Transverse colon (tissue), 4 donors: ENCODE measurements around the gene CENPC. TPM values are rescaled to one million over a fixed set of nuclear protein-coding genes. Genes with fewer than 3 reads are reported as not detected.

Source experiments
- DNase-seq: peaks from one replicate; pipeline ENCODE4 v3.0.0-alpha.2; 2019
- H3K27ac ChIP-seq, 4 donors: fragments of 200-600 bp; sonication (generic); 2 replicates each; pipeline ENCODE4 v1.5.1; 2016 to 2018; ENCODE audit warnings: inconsistent platforms in 4 of 4
- H3K27me3 ChIP-seq: fragments of 200-600 bp; sonication (generic); 2 replicates; pipeline ENCODE4 v1.5.1; 2017; ENCODE audit warnings: inconsistent platforms
- H3K36me3 ChIP-seq, 4 donors: fragments of 200-600 bp; sonication (generic); 2 replicates each; pipeline ENCODE4 v1.5.1; 2017 to 2019; ENCODE audit warnings: inconsistent platforms in 4 of 4
- H3K4me1 ChIP-seq, 4 donors: fragments of 200-600 bp; sonication (generic); 2 replicates each; pipeline ENCODE4 v1.5.1; 2017 to 2020; ENCODE audit warnings: inconsistent platforms in 4 of 4
- H3K4me3 ChIP-seq, 4 donors: fragments of 200-600 bp; sonication (generic); 1 replicate in 1 of 4; 2 replicates in 3 of 4; pipeline versions ENCODE4 v1.5.1 to v1.6.1; 2017 to 2019; ENCODE audit warnings: inconsistent platforms in 4 of 4
- H3K9me3 ChIP-seq, 2 donors: fragments of 200-600 bp; sonication (generic); 2 replicates each; pipeline ENCODE4 v1.5.1; 2017 to 2019; ENCODE audit warnings: inconsistent platforms in 2 of 2
- CTCF ChIP-seq, 5 experiments: fragments of 200-600 bp in 3 of 5; fragments of 450-650 bp in 2 of 5; sonication (generic) in 3 of 5; IDR thresholded peaks; 1 replicate in 2 of 5; 2 replicates in 3 of 5; pipeline ENCODE4 v1.5.1; 2016 to 2017; ENCODE audit warnings: antibody characterized with exemption in 5 of 5, inconsistent platforms in 3 of 5, mild to moderate bottlenecking in 2 of 5, moderate library complexity in 1 of 5
- EP300 ChIP-seq: sonication (generic); formaldehyde crosslinking; IDR thresholded peaks from one replicate; pipeline ENCODE4 v1.6.1; 2017; ENCODE audit warnings: antibody characterized with exemption, low read depth
- POLR2A ChIP-seq: fragments of 450-650 bp; IDR thresholded peaks from one replicate; pipeline ENCODE4 v1.6.1; 2016; ENCODE audit warnings: antibody characterized with exemption, mild to moderate bottlenecking, moderate library complexity
- POLR2AphosphoS5 ChIP-seq, 3 donors: sonication (generic); formaldehyde crosslinking; IDR thresholded peaks; one replicate each; pipeline ENCODE4 v1.6.1; 2016; ENCODE audit warnings: antibody characterized with exemption in 3 of 3
- WGBS, 2 donors: methylation state at CpG; one replicate each; pipeline ENCODE4 v1.1.5; 2018; ENCODE audit warnings: low coverage in 1 of 2; 5-methylcytosine and 5-hydroxymethylcytosine counted together
- in situ Hi-C, 4 donors: fragments of 200-750 bp; cut with MboI; loops; one replicate each; pipeline versions ENCODE4 v1.15.0 to v1.15.1; 2017; ENCODE audit warnings: low sequenced_read_pairs in 3 of 4, low pct_ligation_motif_present in 1 of 4, low pct_unique_long_range_greater_than_20kb in 1 of 4
- intact Hi-C: fragments of 100-400 bp; cut with DNase I; formaldehyde crosslinking; loops from one replicate; pipeline ENCODE4 v1.15.1; 2023; ENCODE audit warnings: low total_unique reads
- total RNA-seq, 4 donors: library from RNA; depleted of rRNA; stranded (reverse); fragments of >200 nt; gene quantifications; one replicate each; pipeline ENCODE4 v1.1.0, GENCODE V29; 2016

Gene CENPC
- total RNA-seq, 4 donors from 2014 or later: 16.1 to 39.5 (median 23.4) TPM

GRCh38 chr4:67452100-67452845, 93.0 kb downstream of the CENPC start:
- no peaks in the 10 kb centered on the region for H3K9me3 ChIP-seq
- H3K27ac ChIP-seq: no peak overlapping the region
- intact Hi-C loops: no loop called here
- no peaks in the 10 kb centered on the region for H3K27me3 ChIP-seq
- H3K4me3 ChIP-seq: no peak overlapping the region
- 87 to 89% methylated on average over 2 to 4 of the region's 4 CpGs for WGBS, 2 donors
- in situ Hi-C loops: no loop called here
- peaks cover 0 to 3% (median 0%) of the 10 kb centered on the region in 4 donors for H3K4me1 ChIP-seq
- H3K36me3 ChIP-seq: no peaks in the 10 kb centered on the region
- DNase-seq: no peak
- TF ChIP-seq EP300 (no peak), POLR2AphosphoS5 (IDR thresholded peaks at IDR 0.05) (no peak), CTCF (IDR thresholded peaks at IDR 0.05) (no peak), POLR2A (no peak)

- Histone ChIP-seq H3K4me1 (peaks cover 0 to 8% (median 2%) of the 10 kb centered on the region in 4 donors), H3K36me3 (no peaks in the 10 kb centered on the region), H3K27me3 (no peaks in the 10 kb centered on the region), H3K9me3 (no peaks in the 10 kb centered on the region), H3K4me3 (no peak overlapping the region), H3K27ac (no peak overlapping the region)
- TF ChIP-seq EP300 (no peak), POLR2A (no peak), POLR2AphosphoS5 (IDR thresholded peaks at IDR 0.05) (no peak)
- intact Hi-C loops (no loop called here), in situ Hi-C loops (no loop called here)
- 98 to 99% methylated on average over 6 of the region's 6 CpGs for WGBS, 2 donors
- DNase-seq: no peak
Observed at GRCh38 chr4:67451464-67451863, 93.8 kb downstream of the CENPC start.

- Histone ChIP-seq H3K36me3 (no peaks in the 10 kb centered on the region), H3K27ac (no peak overlapping the region), H3K27me3 (no peaks in the 10 kb centered on the region), H3K9me3 (no peaks in the 10 kb centered on the region), H3K4me3 (no peak overlapping the region), H3K4me1 (peaks cover 0 to 8% (median 2%) of the 10 kb centered on the region in 4 donors)
- in situ Hi-C loops: no loop called here
- no peak for DNase-seq
- intact Hi-C loops: loop anchor here (1.0 kb wide), 1 partner anchor 27 kb away; no protein-coding TSS in a partner anchor
- TF ChIP-seq EP300: no peak
- no peak for TF ChIP-seq CTCF (IDR thresholded peaks at IDR 0.05)
- TF ChIP-seq POLR2A: no peak
- TF ChIP-seq POLR2AphosphoS5 (IDR thresholded peaks at IDR 0.05): no peak
Observed at GRCh38 chr4:67448621-67449020, 96.7 kb downstream of the CENPC start.

- no peak overlapping the region for H3K27ac ChIP-seq
- no peak overlapping the region for H3K4me3 ChIP-seq
- H3K4me1 ChIP-seq: peaks cover 0 to 8% (median 2%) of the 10 kb centered on the region in 4 donors
- H3K27me3 ChIP-seq: no peaks in the 10 kb centered on the region
- TF ChIP-seq POLR2AphosphoS5 (IDR thresholded peaks at IDR 0.05) (no peak), POLR2A (no peak), EP300 (no peak), CTCF (IDR thresholded peaks at IDR 0.05) (no peak)
- DNase-seq: no peak
- WGBS, 2 donors: 96 to 100% methylated on average over 1 of the region's 1 CpG
- H3K36me3 ChIP-seq: no peaks in the 10 kb centered on the region
- H3K9me3 ChIP-seq: no peaks in the 10 kb centered on the region
- in situ Hi-C loops: no loop called here
- intact Hi-C loops: no loop called here
Observed at GRCh38 chr4:67447873-67448272, 97.4 kb downstream of the CENPC start.
